Effector memory CD4-positive, alpha-beta T cell (primary cell): ENCODE results near the gene UMPS.
A peak's percentile ranks its signal among the peaks of the same experiment; 100 is the strongest.
"Not testable (repeated sequence)": the region's sequence is repeated elsewhere in the genome, so short reads cannot be mapped to it uniquely, and the experiment has no call there.

Source experiments
- DNase-seq, 3 donors: peaks; one replicate each; pipeline ENCODE4 v3.0.0-alpha.2; 2020
- H3K27ac ChIP-seq: 2 replicates; pipeline ENCODE4 v1.7.0; 2013; ENCODE audit warnings: mild to moderate bottlenecking, low read length, moderate library complexity; ENCODE audit not compliant: insufficient read depth, poor library complexity, severe bottlenecking
- H3K27me3 ChIP-seq: replicated peaks from 2 replicates; pipeline ENCODE4 v1.7.0; 2013; ENCODE audit warnings: mild to moderate bottlenecking, low read length; ENCODE audit not compliant: insufficient read depth, control insufficient read depth, poor library complexity, severe bottlenecking
- H3K36me3 ChIP-seq: 2 replicates; pipeline ENCODE4 v1.7.0; 2013; ENCODE audit warnings: mild to moderate bottlenecking, low read length, moderate library complexity; ENCODE audit not compliant: control insufficient read depth, insufficient read depth
- H3K4me1 ChIP-seq: 2 replicates; pipeline ENCODE4 v1.7.0; 2013; ENCODE audit warnings: low read length, mild to moderate bottlenecking; ENCODE audit not compliant: control insufficient read depth, insufficient read depth, poor library complexity, severe bottlenecking
- H3K4me3 ChIP-seq: 2 replicates; pipeline ENCODE4 v1.7.0; 2013; ENCODE audit warnings: low read length, low read depth, mild to moderate bottlenecking; ENCODE audit not compliant: insufficient read depth, poor library complexity, severe bottlenecking
- H3K9me3 ChIP-seq: 2 replicates; pipeline ENCODE4 v1.7.0; 2013; ENCODE audit warnings: mild to moderate bottlenecking, low read length, moderate library complexity; ENCODE audit not compliant: control insufficient read depth

Gene UMPS

DNA sequence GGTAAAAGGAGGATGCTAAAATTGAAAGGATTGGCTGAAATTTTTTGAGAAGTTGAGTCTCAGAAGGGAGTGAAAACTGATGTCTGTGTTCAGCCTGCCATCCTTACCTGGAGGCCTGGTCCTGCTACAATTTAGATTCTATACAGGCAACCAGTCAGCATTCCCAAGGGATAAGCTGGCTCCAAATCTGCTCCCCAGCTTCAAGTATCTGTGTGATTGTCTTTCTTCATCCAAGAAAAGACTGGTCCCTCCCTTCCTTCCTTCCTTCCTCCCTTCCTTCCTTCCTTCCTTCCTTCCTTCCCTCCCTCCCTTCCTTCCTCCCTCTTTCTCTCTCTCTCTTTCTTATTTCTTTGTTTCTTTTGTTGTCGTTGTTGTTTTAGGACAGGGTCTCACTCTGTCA is 24.7 kb upstream of the UMPS start:
- no peak overlapping the region for H3K27ac ChIP-seq
- H3K9me3 ChIP-seq, result no peaks in the 10 kb centered on the region
- H3K4me3 ChIP-seq, result no peak overlapping the region
- no peaks in the 10 kb centered on the region for H3K27me3 ChIP-seq
- no peak for DNase-seq
- H3K36me3 ChIP-seq, result no peaks in the 10 kb centered on the region
- no peaks in the 10 kb centered on the region for H3K4me1 ChIP-seq

DNA sequence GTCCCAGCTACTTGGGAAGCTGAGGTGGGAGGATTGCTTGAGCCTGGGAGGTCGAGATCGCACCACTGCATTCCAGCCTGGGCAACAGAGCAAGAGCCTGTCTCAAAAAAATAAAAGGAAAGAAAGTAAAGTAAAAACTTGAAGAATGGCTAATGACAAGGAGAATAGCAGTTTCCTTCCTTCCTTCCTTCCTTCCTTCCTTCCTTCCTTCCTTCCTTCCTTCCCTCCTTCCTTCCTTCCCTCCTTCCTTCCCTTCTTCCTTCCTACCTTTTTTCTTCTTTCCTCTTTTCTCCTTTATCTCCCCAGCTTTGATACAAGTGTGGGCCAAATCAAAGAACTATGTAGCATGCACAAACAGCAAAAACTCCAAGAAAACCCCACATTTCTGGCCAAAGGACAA is 23.0 kb upstream of the UMPS start:
- DNase-seq, H3K9me3 ChIP-seq, H3K27me3 ChIP-seq, H3K27ac ChIP-seq, H3K4me1 ChIP-seq, H3K36me3 ChIP-seq, H3K4me3 ChIP-seq: not testable (repeated sequence)

DNA sequence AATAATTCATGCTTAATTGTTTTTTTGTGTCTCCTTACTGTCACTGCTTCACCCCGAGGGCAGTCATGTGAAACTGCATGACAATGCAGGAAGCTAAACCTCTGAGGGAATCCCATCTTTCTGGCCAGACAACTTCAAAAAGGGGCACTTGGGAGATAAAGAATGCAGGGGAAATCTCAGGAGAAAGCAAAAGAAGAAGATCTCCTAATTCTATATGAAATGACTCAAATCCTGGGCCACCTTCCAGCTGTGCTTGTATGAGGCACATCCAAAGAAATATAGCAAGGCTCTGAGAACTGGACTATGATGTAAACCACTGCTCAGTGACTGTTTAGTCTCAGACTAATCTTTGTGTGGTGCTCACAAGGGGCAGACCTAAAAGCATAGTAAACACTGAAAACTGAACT is 22.6 kb upstream of the UMPS start:
- no peak overlapping the region for H3K4me3 ChIP-seq
- H3K4me1 ChIP-seq, result no peaks in the 10 kb centered on the region
- no peaks in the 10 kb centered on the region for H3K27me3 ChIP-seq
- no peaks in the 10 kb centered on the region for H3K9me3 ChIP-seq
- no peak for DNase-seq
- no peaks in the 10 kb centered on the region for H3K36me3 ChIP-seq
- H3K27ac ChIP-seq, result no peak overlapping the region

DNA sequence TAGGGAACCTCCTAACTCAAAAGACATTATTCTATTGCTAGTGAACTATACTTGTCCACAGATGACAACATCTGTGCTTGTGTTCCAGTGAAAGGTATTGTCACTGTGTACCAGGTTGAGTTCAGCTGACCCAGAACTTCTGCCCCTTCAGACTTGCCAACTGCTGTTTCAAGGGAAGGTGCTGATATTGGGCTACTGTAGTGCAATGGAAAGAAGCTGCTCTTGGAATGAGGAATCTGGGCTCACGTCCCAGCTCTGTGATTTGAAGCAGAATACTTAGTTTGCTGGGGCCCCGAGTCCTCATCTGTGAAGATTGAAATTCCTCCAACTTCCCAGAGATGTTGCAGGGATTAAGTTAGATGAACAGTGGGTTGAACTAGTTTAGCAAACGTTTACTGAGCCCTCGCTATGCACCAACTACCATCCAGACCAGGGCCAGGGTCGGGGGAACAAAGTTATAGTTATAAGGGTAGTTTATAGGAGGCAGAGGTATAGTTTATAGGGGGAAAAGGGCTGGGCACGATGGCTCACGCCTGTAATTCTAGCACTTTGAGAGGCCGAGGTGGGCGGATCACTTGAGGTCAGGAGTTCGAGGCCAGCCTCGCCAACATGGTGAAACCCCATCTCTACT is 15.9 kb upstream of the UMPS start:
- Histone ChIP-seq H3K27me3 (no peaks in the 10 kb centered on the region), H3K9me3 (no peaks in the 10 kb centered on the region), H3K36me3 (no peaks in the 10 kb centered on the region), H3K4me3 (no peak overlapping the region), H3K27ac (no peak overlapping the region), H3K4me1 (no peaks in the 10 kb centered on the region)
- DNase-seq, result no peak

DNA sequence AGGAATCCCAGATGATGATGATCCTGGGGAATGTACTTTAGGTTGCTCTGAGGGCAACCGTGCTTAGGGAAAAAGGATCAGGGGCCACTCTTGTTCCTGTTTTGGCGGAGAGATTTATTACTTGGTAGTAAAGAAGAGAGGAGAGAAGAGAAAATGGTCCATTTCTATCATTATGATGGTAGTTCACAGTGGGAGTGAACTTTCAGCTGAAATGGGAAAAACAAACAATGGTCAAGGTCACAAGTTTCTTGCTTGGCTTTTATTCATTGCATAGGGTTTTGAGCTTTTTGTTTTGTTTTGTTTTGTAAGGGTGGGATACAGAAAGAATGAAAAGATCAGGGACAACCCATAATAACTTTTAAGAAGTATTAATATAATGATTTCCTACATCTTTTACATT is 7.7 kb upstream of the UMPS start:
- H3K4me3 ChIP-seq, result no peak overlapping the region
- H3K27ac ChIP-seq, result no peak overlapping the region
- H3K4me1 ChIP-seq, result no peaks in the 10 kb centered on the region
- no peaks in the 10 kb centered on the region for H3K36me3 ChIP-seq
- DNase-seq, result no peak
- no peaks in the 10 kb centered on the region for H3K9me3 ChIP-seq
- H3K27me3 ChIP-seq, result no peaks in the 10 kb centered on the region

DNA sequence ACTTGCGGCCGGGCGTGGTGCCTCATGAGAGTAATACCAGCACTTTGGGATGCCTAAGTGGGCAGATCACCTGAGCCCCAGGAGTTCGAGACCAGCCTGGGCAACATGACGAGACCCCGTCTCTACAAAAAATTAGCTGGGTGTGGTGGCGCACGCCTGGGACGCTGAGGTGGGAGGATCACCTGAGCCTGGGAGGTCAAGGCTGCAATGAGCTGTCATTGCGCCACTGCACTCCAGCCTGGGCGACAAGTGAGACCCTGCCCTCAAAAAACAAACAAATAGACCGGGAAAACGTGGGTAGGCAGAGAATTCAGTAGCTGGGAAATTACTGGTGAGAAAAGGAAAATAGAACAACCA is 667 bp downstream of the UMPS start:
- Histone ChIP-seq H3K9me3 (no peaks in the 10 kb centered on the region), H3K27ac (peak overlapping the region; percentile 72), H3K27me3 (no peaks in the 10 kb centered on the region), H3K4me3 (peak overlapping the region; percentile 91), H3K4me1 (peaks cover 8% of the 10 kb centered on the region), H3K36me3 (peaks cover 7% of the 10 kb centered on the region)
- DNase-seq, result no peak

DNA sequence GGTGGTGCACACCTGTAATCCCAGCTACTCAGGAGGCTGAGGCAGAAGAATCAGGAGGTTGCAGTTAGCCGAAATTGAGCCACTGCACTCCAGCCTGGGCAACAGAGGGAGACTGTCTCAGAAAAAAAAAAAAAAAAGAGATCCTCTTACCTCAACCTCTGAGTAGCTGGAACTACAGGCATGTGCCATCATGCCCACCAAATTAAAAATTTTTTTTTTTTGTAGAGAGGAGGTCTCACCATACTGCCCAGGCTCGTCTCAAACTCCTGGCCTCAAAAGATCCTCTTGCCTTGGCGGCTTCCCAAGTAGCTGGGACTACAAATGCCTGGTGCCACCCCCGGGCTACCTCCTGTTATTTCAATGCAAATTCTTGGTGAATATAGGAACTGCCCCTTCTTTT is 1.5 kb downstream of the UMPS start:
- no peak for DNase-seq
- Histone ChIP-seq H3K27me3 (no peaks in the 10 kb centered on the region), H3K9me3 (no peaks in the 10 kb centered on the region), H3K4me3 (no peak overlapping the region), H3K27ac (no peak overlapping the region), H3K4me1 (peaks cover 8% of the 10 kb centered on the region), H3K36me3 (peaks cover 7% of the 10 kb centered on the region)

DNA sequence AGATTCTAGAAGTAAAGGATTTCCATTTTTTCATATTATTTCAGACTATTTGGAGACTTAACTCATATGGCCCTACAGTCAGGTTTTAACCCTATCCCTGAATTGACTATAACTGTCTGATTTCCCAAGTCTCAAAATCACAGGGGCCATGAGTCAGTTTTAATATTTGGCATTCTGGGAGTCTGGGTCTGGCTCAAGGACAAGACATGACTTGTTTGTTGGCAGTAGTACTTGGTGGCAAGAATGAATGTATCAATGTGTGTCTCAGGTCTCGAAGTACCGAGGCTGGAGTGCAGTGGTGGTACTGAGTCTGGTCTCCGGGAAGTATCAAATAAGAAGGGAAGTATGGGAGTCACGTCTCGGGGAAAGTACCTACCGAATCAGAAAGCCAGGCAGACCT is 10.8 kb downstream of the UMPS start:
- no peak for DNase-seq
- H3K9me3 ChIP-seq, result no peaks in the 10 kb centered on the region
- H3K4me3 ChIP-seq, result no peak overlapping the region
- H3K4me1 ChIP-seq, result no peaks in the 10 kb centered on the region
- no peak overlapping the region for H3K27ac ChIP-seq
- no peaks in the 10 kb centered on the region for H3K27me3 ChIP-seq
- peaks cover 58% of the 10 kb centered on the region for H3K36me3 ChIP-seq

DNA sequence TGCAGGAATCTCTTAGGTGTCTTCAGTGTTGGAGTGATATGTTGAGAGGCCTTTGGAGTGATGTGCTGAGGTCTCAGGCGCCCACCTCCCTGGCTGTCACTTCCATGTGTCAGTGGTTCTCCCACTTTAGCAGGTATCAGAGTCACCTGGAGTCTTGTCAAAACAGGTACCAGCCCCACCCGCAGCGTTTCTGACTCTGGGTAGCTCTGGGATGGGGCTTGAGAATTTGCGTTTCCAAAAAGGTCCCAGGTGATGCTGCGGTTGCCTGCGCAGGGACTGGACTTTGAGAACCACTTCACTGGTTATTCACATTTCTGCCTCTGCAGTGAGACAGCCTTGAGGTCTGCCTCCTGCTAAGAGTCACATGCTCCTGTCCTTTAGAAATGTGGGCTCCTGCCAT is 15.5 kb downstream of the UMPS start:
- Histone ChIP-seq H3K4me3 (no peak overlapping the region), H3K9me3 (no peaks in the 10 kb centered on the region), H3K27ac (no peak overlapping the region), H3K4me1 (no peaks in the 10 kb centered on the region), H3K36me3 (peaks cover 45% of the 10 kb centered on the region), H3K27me3 (no peaks in the 10 kb centered on the region)
- no peak for DNase-seq

DNA sequence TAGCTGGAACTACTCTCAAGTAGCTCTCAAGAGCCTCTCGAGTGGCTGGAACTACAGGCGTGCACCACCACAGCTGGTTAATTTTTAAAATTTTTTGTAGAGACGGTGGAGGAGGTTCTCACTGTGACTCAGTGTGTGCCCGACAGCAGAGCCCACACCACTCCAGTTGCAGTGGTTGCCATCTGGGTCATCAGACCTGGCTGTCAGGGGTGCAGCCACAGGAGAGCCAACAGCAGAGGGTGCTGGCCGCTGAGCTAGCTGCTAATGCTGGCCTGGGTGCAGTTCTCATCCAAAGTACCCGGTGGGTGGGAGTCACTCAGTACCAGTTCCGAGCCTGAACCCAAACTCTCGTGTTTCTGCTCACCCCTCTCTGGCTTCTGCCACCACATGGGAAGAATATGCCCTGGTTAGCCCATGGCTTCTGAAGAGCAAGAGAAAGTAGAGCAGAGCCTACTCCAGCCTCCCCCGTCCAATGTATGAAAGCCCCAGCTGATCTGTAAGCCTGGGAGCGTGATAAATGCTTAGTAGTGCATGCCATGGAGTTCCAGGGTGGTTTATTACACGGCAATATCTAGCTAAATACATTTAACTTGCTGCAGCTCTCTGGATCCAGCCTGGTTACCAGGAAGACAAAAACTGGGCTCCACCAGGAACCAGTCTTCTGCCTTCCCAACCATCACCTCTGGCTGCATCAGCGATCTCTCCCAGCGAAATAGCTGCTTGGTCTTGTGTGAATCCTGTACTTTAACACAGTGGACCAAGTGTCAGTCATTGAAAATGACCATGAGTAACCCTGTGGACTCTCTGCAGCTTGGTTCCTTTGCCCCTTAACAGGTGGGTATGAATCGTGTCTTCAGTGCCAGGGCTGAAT is 17.1 kb downstream of the UMPS start:
- H3K9me3 ChIP-seq, result no peaks in the 10 kb centered on the region
- DNase-seq, result no peak
- H3K27me3 ChIP-seq, result no peaks in the 10 kb centered on the region
- no peak overlapping the region for H3K27ac ChIP-seq
- no peak overlapping the region for H3K4me3 ChIP-seq
- no peaks in the 10 kb centered on the region for H3K4me1 ChIP-seq
- H3K36me3 ChIP-seq, result peaks cover 32% of the 10 kb centered on the region
